ENCODE measurements around the gene RRP1. TPM values are rescaled to one million over a fixed set of nuclear protein-coding genes. Genes with fewer than 3 reads are reported as not detected.

Gene RRP1
- total RNA-seq, 2 donors from 2014 or later = 35.5 to 89.9 TPM

GRCh38 chr21:43764576-43765495 lies 24.5 kb upstream of the RRP1 start:
- Mint-ChIP-seq H3K4me3 (no peak overlapping the region), H3K27me3 (peaks cover 0 to 3% of the 10 kb centered on the region in 2 donors), H3K4me1 (ENCODE audit: low read depth in 2 of 2) (peaks cover 0 to 3% of the 10 kb centered on the region in 2 donors), H3K9me3 (no peaks in the 10 kb centered on the region), H3K36me3 (no peaks in the 10 kb centered on the region), H3K27ac (no peak overlapping the region)
- ATAC-seq (no peak), DNase-seq (ENCODE audit: low spot score) (no peak)

GRCh38 chr21:43766734-43767497 lies 22.5 kb upstream of the RRP1 start:
- ATAC-seq (no peak), DNase-seq (ENCODE audit: low spot score) (no peak)
- Mint-ChIP-seq H3K36me3 (no peaks in the 10 kb centered on the region), H3K27ac (no peak overlapping the region), H3K27me3 (peaks cover 0 to 3% of the 10 kb centered on the region in 2 donors), H3K4me1 (ENCODE audit: low read depth in 2 of 2) (peaks cover 0 to 9% of the 10 kb centered on the region in 2 donors), H3K9me3 (no peaks in the 10 kb centered on the region), H3K4me3 (no peak overlapping the region)

- Mint-ChIP-seq H3K4me1 (ENCODE audit: low read depth in 2 of 2) (peaks cover 0 to 9% of the 10 kb centered on the region in 2 donors), H3K27ac (no peak overlapping the region), H3K27me3 (peaks cover 0 to 3% of the 10 kb centered on the region in 2 donors), H3K9me3 (no peaks in the 10 kb centered on the region), H3K4me3 (no peak overlapping the region), H3K36me3 (no peaks in the 10 kb centered on the region)
- ATAC-seq (no peak), DNase-seq (ENCODE audit: low spot score) (no peak)
Measured at GRCh38 chr21:43767498-43767983, 21.8 kb upstream of the RRP1 start.

- no peaks in the 10 kb centered on the region for H3K9me3 Mint-ChIP-seq
- peak; percentile 10 to 33 for ATAC-seq
Measured at GRCh38 chr21:43767984-43768867, 21.2 kb upstream of the RRP1 start.

GRCh38 chr21:43768868-43769167 lies 20.6 kb upstream of the RRP1 start:
- DNase-seq (ENCODE audit: low spot score) = no peak
- no peak overlapping the region for H3K27ac Mint-ChIP-seq

More at GRCh38 chr21:43767984-43768867, 21.2 kb upstream of the RRP1 start:
- H3K4me3 Mint-ChIP-seq = no peak overlapping the region
- no peak overlapping the region for H3K27ac Mint-ChIP-seq
- H3K36me3 Mint-ChIP-seq = no peaks in the 10 kb centered on the region
- H3K27me3 Mint-ChIP-seq = peaks cover 0 to 3% of the 10 kb centered on the region in 2 donors
- no peak for DNase-seq (ENCODE audit: low spot score)
- peaks cover 0 to 9% of the 10 kb centered on the region in 2 donors for H3K4me1 Mint-ChIP-seq (ENCODE audit: low read depth in 2 of 2)

GRCh38 chr21:43769325-43769958 lies 19.9 kb upstream of the RRP1 start:
- no peak overlapping the region for H3K4me3 Mint-ChIP-seq
- peaks cover 0 to 12% of the 10 kb centered on the region in 2 donors for H3K4me1 Mint-ChIP-seq (ENCODE audit: low read depth in 2 of 2)
- H3K9me3 Mint-ChIP-seq = no peaks in the 10 kb centered on the region
- peaks cover 0 to 3% of the 10 kb centered on the region in 2 donors for H3K27me3 Mint-ChIP-seq
- DNase-seq (ENCODE audit: low spot score) = no peak
- ATAC-seq = no peak
- no peaks in the 10 kb centered on the region for H3K36me3 Mint-ChIP-seq
- no peak overlapping the region for H3K27ac Mint-ChIP-seq

More at GRCh38 chr21:43768868-43769167, 20.6 kb upstream of the RRP1 start:
- Mint-ChIP-seq H3K4me3 (no peak overlapping the region), H3K4me1 (ENCODE audit: low read depth in 2 of 2) (peaks cover 0 to 9% of the 10 kb centered on the region in 2 donors), H3K27me3 (peaks cover 0 to 3% of the 10 kb centered on the region in 2 donors), H3K36me3 (no peaks in the 10 kb centered on the region), H3K9me3 (no peaks in the 10 kb centered on the region)
- no peak for ATAC-seq

- peaks cover under 1 to 17% of the 10 kb centered on the region in 2 donors for H3K4me1 Mint-ChIP-seq (ENCODE audit: low read depth in 2 of 2)
- no peak for ATAC-seq
- H3K27ac Mint-ChIP-seq = no peak overlapping the region
- no peak for DNase-seq (ENCODE audit: low spot score)
- no peaks in the 10 kb centered on the region for H3K36me3 Mint-ChIP-seq
- no peak overlapping the region for H3K4me3 Mint-ChIP-seq
- H3K27me3 Mint-ChIP-seq = peaks cover 0 to 3% of the 10 kb centered on the region in 2 donors
- H3K9me3 Mint-ChIP-seq = no peaks in the 10 kb centered on the region
Measured at GRCh38 chr21:43770066-43770655, 19.2 kb upstream of the RRP1 start.

- peak overlapping the region in 1 of 2 donors; percentile 57 for H3K27ac Mint-ChIP-seq
Measured at GRCh38 chr21:43771199-43771675, 18.1 kb upstream of the RRP1 start.

GRCh38 chr21:43771698-43772424 lies 17.5 kb upstream of the RRP1 start:
- H3K4me3 Mint-ChIP-seq = no peak overlapping the region
- ATAC-seq (no peak), DNase-seq (ENCODE audit: low spot score) (no peak)
- peaks cover 0 to 3% of the 10 kb centered on the region in 2 donors for H3K27me3 Mint-ChIP-seq
- no peaks in the 10 kb centered on the region for H3K9me3 Mint-ChIP-seq
- H3K36me3 Mint-ChIP-seq = no peaks in the 10 kb centered on the region
- H3K4me1 Mint-ChIP-seq (ENCODE audit: low read depth in 2 of 2) = peaks cover 7 to 24% of the 10 kb centered on the region in 2 donors
- no peak overlapping the region for H3K27ac Mint-ChIP-seq

More at GRCh38 chr21:43771199-43771675, 18.1 kb upstream of the RRP1 start:
- Mint-ChIP-seq H3K9me3 (no peaks in the 10 kb centered on the region), H3K4me1 (ENCODE audit: low read depth in 2 of 2) (peaks cover 7 to 24% of the 10 kb centered on the region in 2 donors), H3K4me3 (no peak overlapping the region), H3K36me3 (no peaks in the 10 kb centered on the region), H3K27me3 (peaks cover 0 to 3% of the 10 kb centered on the region in 2 donors)
- no peak for DNase-seq (ENCODE audit: low spot score)
- no peak for ATAC-seq

GRCh38 chr21:43772425-43772821 lies 17.0 kb upstream of the RRP1 start:
- H3K27ac Mint-ChIP-seq = no peak overlapping the region

GRCh38 chr21:43774163-43774562 lies 15.2 kb upstream of the RRP1 start:
- no peak overlapping the region for H3K27ac Mint-ChIP-seq
- DNase-seq (ENCODE audit: low spot score) (no peak), ATAC-seq (no peak)
- H3K27me3 Mint-ChIP-seq = peaks cover 0 to 1% of the 10 kb centered on the region in 2 donors
- H3K9me3 Mint-ChIP-seq = no peaks in the 10 kb centered on the region
- H3K4me3 Mint-ChIP-seq = peak overlapping the region; percentile 34
- H3K4me1 Mint-ChIP-seq (ENCODE audit: low read depth in 2 of 2) = peaks cover 17 to 27% of the 10 kb centered on the region in 2 donors
- no peaks in the 10 kb centered on the region for H3K36me3 Mint-ChIP-seq

More at GRCh38 chr21:43772425-43772821, 17.0 kb upstream of the RRP1 start:
- DNase-seq (ENCODE audit: low spot score) = no peak
- Mint-ChIP-seq H3K9me3 (no peaks in the 10 kb centered on the region), H3K27me3 (peaks cover 0 to 3% of the 10 kb centered on the region in 2 donors), H3K4me1 (ENCODE audit: low read depth in 2 of 2) (peaks cover 7 to 24% of the 10 kb centered on the region in 2 donors), H3K4me3 (no peak overlapping the region), H3K36me3 (no peaks in the 10 kb centered on the region)
- no peak for ATAC-seq

- Mint-ChIP-seq H3K4me3 (peak overlapping the region; percentile 90), H3K4me1 (ENCODE audit: low read depth in 2 of 2) (peaks cover 17 to 27% of the 10 kb centered on the region in 2 donors), H3K9me3 (no peaks in the 10 kb centered on the region), H3K27ac (peak overlapping the region; percentile 54), H3K36me3 (no peaks in the 10 kb centered on the region), H3K27me3 (no peaks in the 10 kb centered on the region)
- DNase-seq (ENCODE audit: low spot score) (no peak), ATAC-seq (no peak)
Measured at GRCh38 chr21:43775190-43775589, 14.2 kb upstream of the RRP1 start.
